ENCODE measurements around the gene SFXN3. TPM values are rescaled to one million over a fixed set of nuclear protein-coding genes. Genes with fewer than 3 reads are reported as not detected.
A peak's percentile ranks its signal among the peaks of the same experiment; 100 is the strongest.

Gene SFXN3
- polyA plus RNA-seq, 3 donors: 21.3 to 152 (median 24.2) TPM

- no peak overlapping the region for H2AFZ ChIP-seq (ENCODE audit: insufficient read depth, low read depth, low read length, poor library complexity, severe bottlenecking)
- intact Hi-C loops (cut with micrococcal nuclease): no loop called here
- no peak overlapping the region for H3K4me2 ChIP-seq (replicated peaks; ENCODE audit: extremely low read depth, low read length, poor library complexity, severe bottlenecking)
- no peak overlapping the region for H3K9ac ChIP-seq (ENCODE audit: insufficient read depth, low read length, poor library complexity, severe bottlenecking)
- no peaks in the 10 kb centered on the region for H4K20me1 ChIP-seq (ENCODE audit: insufficient read depth, low read length)
- H3K4me1 ChIP-seq (ENCODE audit: control insufficient read depth in 1 of 2, insufficient read depth in 2 of 2, low read length in 2 of 2): no peaks in the 10 kb centered on the region
- H3K36me3 ChIP-seq (replicated peaks in 1 of 2; ENCODE audit: control insufficient read depth in 1 of 2, insufficient read depth in 2 of 2, low read length in 2 of 2): no peaks in the 10 kb centered on the region
- peaks cover 19 to 68% of the 10 kb centered on the region in 2 donors for H3K27me3 ChIP-seq (ENCODE audit: control insufficient read depth in 2 of 2, insufficient read depth in 2 of 2, low read length in 2 of 2)
- no peak overlapping the region for H3K27ac Mint-ChIP-seq
- H3K36me3 Mint-ChIP-seq: no peaks in the 10 kb centered on the region
- peaks cover 59 to 94% (median 61%) of the 10 kb centered on the region in 3 donors for H3K27me3 Mint-ChIP-seq (ENCODE audit: low read depth in 3 of 3)
- no peak overlapping the region for H3K27ac ChIP-seq (ENCODE audit: low read depth in 1 of 2, low read length in 2 of 2)
- H3K4me3 ChIP-seq (replicated peaks in 1 of 3; ENCODE audit: low read depth in 2 of 3, low read length in 3 of 3): no peak overlapping the region
- DNase-seq: no peak
- H3K4me3 Mint-ChIP-seq: peak overlapping the region in 1 of 2 donors; percentile 73
- WGBS (ENCODE audit: insufficient coverage): 11% methylated on average over 9 of the region's 14 CpGs
- TF ChIP-seq CTCF (IDR thresholded peaks at IDR 0.05): no peak
- H3K4me1 Mint-ChIP-seq: no peaks in the 10 kb centered on the region
- H3K9me3 Mint-ChIP-seq: peaks cover 0 to 2% (median 0%) of the 10 kb centered on the region in 7 donors
- no peaks in the 10 kb centered on the region for H3K9me3 ChIP-seq (replicated peaks in 1 of 2; ENCODE audit: control insufficient read depth in 1 of 2, insufficient read depth in 1 of 2, low read length in 2 of 2)
- H3K79me2 ChIP-seq (ENCODE audit: insufficient read depth, low read length): no peaks in the 10 kb centered on the region
Observed at GRCh38 chr10:101087965-101088364, 56.9 kb downstream of the SFXN3 start.

DNA sequence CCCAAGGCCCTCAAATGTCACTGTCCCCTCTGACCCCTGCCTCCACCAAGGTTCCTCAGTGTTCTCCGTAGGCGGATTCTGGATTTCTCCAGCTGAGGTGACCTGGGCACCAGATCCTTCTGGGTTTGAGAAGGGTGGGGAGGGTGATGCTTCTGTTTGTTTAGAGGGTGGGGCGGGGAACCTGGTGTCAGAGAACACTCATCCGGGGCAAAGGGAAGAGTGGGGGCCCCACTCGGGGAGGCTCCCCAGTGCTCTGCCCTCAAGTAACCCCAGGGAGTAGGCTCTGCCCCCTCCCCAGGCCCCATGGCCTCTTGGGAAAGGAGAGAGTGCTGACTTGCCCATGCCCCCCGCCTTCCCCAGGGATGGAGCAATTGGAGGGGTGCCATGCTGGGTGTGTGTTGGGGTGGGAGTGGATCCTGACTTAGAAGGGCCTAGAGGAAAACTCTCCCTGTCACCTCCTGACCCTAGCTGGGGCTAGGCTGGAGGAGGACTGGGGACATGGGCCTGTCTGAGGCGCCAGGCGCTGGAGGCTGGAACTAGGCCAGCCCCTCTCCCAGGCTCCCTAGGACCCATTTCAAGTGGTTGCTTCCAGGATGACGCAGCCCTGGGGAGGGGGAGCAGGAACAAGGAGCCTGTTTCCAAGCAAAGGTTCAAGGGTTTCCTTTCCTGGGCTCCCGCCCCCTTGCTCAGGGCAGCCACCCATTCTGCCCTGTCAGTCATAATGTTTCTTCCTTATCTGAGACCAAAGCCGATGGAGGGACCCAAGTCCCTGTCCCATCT is 58.7 kb downstream of the SFXN3 start:
- WGBS (ENCODE audit: insufficient coverage): 79% methylated on average over 5 of the region's 11 CpGs
- H3K27me3 Mint-ChIP-seq (ENCODE audit: low read depth in 3 of 3): peaks cover 60 to 93% (median 62%) of the 10 kb centered on the region in 3 donors
- Histone ChIP-seq H4K20me1 (ENCODE audit: insufficient read depth, low read length) (no peaks in the 10 kb centered on the region), H2AFZ (ENCODE audit: insufficient read depth, low read depth, low read length, poor library complexity, severe bottlenecking) (no peak overlapping the region), H3K36me3 (replicated peaks in 1 of 2; ENCODE audit: control insufficient read depth in 1 of 2, insufficient read depth in 2 of 2, low read length in 2 of 2) (no peaks in the 10 kb centered on the region), H3K4me3 (replicated peaks in 1 of 3; ENCODE audit: low read depth in 2 of 3, low read length in 3 of 3) (no peak overlapping the region), H3K27ac (ENCODE audit: low read depth in 1 of 2, low read length in 2 of 2) (no peak overlapping the region), H3K4me1 (ENCODE audit: control insufficient read depth in 1 of 2, insufficient read depth in 2 of 2, low read length in 2 of 2) (no peaks in the 10 kb centered on the region), H3K9ac (ENCODE audit: insufficient read depth, low read length, poor library complexity, severe bottlenecking) (no peak overlapping the region), H3K9me3 (replicated peaks in 1 of 2; ENCODE audit: control insufficient read depth in 1 of 2, insufficient read depth in 1 of 2, low read length in 2 of 2) (no peaks in the 10 kb centered on the region), H3K79me2 (ENCODE audit: insufficient read depth, low read length) (no peaks in the 10 kb centered on the region), H3K27me3 (ENCODE audit: control insufficient read depth in 2 of 2, insufficient read depth in 2 of 2, low read length in 2 of 2) (peaks cover 14 to 72% of the 10 kb centered on the region in 2 donors), H3K4me2 (replicated peaks; ENCODE audit: extremely low read depth, low read length, poor library complexity, severe bottlenecking) (no peak overlapping the region)
- H3K36me3 Mint-ChIP-seq: no peaks in the 10 kb centered on the region
- no peaks in the 10 kb centered on the region for H3K4me1 Mint-ChIP-seq
- H3K27ac Mint-ChIP-seq: peak overlapping the region in 1 of 7 donors; percentile 14
- no peak for DNase-seq
- peaks cover 0 to 2% (median 0%) of the 10 kb centered on the region in 7 donors for H3K9me3 Mint-ChIP-seq
- H3K4me3 Mint-ChIP-seq: peak overlapping the region in 1 of 2 donors; percentile 11
- intact Hi-C loops (cut with micrococcal nuclease): no loop called here
- TF ChIP-seq CTCF (IDR thresholded peaks at IDR 0.05): no peak
